Transverse colon (tissue), 4 donors: ENCODE data around the gene RCSD1. TPM values are rescaled to one million over a fixed set of nuclear protein-coding genes. Genes with fewer than 3 reads are reported as not detected.
A peak's percentile ranks its signal among the peaks of the same experiment; 100 is the strongest.

Experiments used
- DNase-seq: peaks from one replicate; pipeline ENCODE4 v3.0.0-alpha.2; 2019
- H3K27ac ChIP-seq, 4 donors: fragments of 200-600 bp; sonication (generic); 2 replicates each; pipeline ENCODE4 v1.5.1; 2016 to 2018; ENCODE audit warnings: inconsistent platforms in 4 of 4
- H3K27me3 ChIP-seq: fragments of 200-600 bp; sonication (generic); 2 replicates; pipeline ENCODE4 v1.5.1; 2017; ENCODE audit warnings: inconsistent platforms
- H3K36me3 ChIP-seq, 4 donors: fragments of 200-600 bp; sonication (generic); 2 replicates each; pipeline ENCODE4 v1.5.1; 2017 to 2019; ENCODE audit warnings: inconsistent platforms in 4 of 4
- H3K4me1 ChIP-seq, 4 donors: fragments of 200-600 bp; sonication (generic); 2 replicates each; pipeline ENCODE4 v1.5.1; 2017 to 2020; ENCODE audit warnings: inconsistent platforms in 4 of 4
- H3K4me3 ChIP-seq, 4 donors: fragments of 200-600 bp; sonication (generic); 1 replicate in 1 of 4; 2 replicates in 3 of 4; pipeline versions ENCODE4 v1.5.1 to v1.6.1; 2017 to 2019; ENCODE audit warnings: inconsistent platforms in 4 of 4
- H3K9me3 ChIP-seq, 2 donors: fragments of 200-600 bp; sonication (generic); 2 replicates each; pipeline ENCODE4 v1.5.1; 2017 to 2019; ENCODE audit warnings: inconsistent platforms in 2 of 2
- EP300 ChIP-seq: sonication (generic); formaldehyde crosslinking; IDR thresholded peaks from one replicate; pipeline ENCODE4 v1.6.1; 2017; ENCODE audit warnings: antibody characterized with exemption, low read depth
- POLR2A ChIP-seq: fragments of 450-650 bp; IDR thresholded peaks from one replicate; pipeline ENCODE4 v1.6.1; 2016; ENCODE audit warnings: antibody characterized with exemption, mild to moderate bottlenecking, moderate library complexity
- POLR2AphosphoS5 ChIP-seq, 3 donors: sonication (generic); formaldehyde crosslinking; IDR thresholded peaks; one replicate each; pipeline ENCODE4 v1.6.1; 2016; ENCODE audit warnings: antibody characterized with exemption in 3 of 3
- WGBS, 2 donors: methylation state at CpG; one replicate each; pipeline ENCODE4 v1.1.5; 2018; ENCODE audit warnings: low coverage in 1 of 2; 5-methylcytosine and 5-hydroxymethylcytosine counted together
- in situ Hi-C, 4 donors: fragments of 200-750 bp; cut with MboI; loops; one replicate each; pipeline versions ENCODE4 v1.15.0 to v1.15.1; 2017; ENCODE audit warnings: low sequenced_read_pairs in 3 of 4, low pct_ligation_motif_present in 1 of 4, low pct_unique_long_range_greater_than_20kb in 1 of 4
- intact Hi-C: fragments of 100-400 bp; cut with DNase I; formaldehyde crosslinking; loops from one replicate; pipeline ENCODE4 v1.15.1; 2023; ENCODE audit warnings: low total_unique reads
- total RNA-seq, 4 donors: library from RNA; depleted of rRNA; stranded (reverse); fragments of >200 nt; gene quantifications; one replicate each; pipeline ENCODE4 v1.1.0, GENCODE V29; 2016
- TF ChIP-seq, protein P1 (sequence below), 5 experiments: fragments of 200-600 bp in 3 of 5; fragments of 450-650 bp in 2 of 5; sonication (generic) in 3 of 5; IDR thresholded peaks; 1 replicate in 2 of 5; 2 replicates in 3 of 5; pipeline ENCODE4 v1.5.1; 2016 to 2017; ENCODE audit warnings: antibody characterized with exemption in 5 of 5, inconsistent platforms in 3 of 5, mild to moderate bottlenecking in 2 of 5, moderate library complexity in 1 of 5

The RCSD1 gene
- total RNA-seq, 4 donors from 2014 or later, result 6.0 to 29.2 (median 15.9) TPM

DNA sequence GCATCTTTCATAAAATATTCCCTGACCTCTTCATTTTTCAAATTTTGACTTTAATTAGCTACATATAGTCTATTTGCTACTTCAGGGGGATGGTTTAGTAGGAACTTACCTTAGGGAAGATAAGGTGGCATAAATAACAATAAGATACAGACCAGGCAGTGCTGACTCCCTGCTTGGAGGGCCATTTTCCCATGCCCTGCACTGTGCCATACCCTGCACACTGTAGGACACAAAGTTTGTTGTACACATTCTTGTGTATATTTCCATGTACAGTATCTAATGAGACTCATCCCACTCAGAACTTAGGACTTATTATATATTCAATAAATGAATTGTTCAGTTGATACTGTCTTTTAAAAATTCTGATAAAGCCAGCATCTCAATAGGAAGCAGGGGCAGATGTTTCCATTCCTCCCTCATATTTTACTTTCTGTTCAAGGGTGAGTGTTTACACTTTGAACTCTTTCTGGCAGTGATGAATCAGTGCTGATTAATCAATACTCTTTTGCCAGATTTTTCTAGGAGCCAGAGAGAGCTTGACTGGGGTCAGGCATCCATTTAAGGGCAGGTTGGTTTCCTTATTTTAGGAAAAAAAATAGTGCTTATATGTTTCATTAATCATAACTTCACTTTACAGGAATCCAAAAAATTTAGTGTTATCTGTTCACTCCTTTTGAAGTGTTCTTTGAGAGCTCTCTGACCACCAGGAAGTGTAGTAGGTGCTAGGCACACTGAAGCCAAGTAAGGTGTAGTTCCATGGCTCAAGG lies 122.4 kb downstream of the RCSD1 start:
- Histone ChIP-seq H3K9me3 (no peaks in the 10 kb centered on the region), H3K27me3 (no peaks in the 10 kb centered on the region), H3K4me3 (no peak overlapping the region), H3K27ac (peak overlapping the region; percentile 70 to 85 (median 78)), H3K4me1 (peaks cover 27 to 88% (median 52%) of the 10 kb centered on the region in 4 donors), H3K36me3 (no peaks in the 10 kb centered on the region)
- no peak for DNase-seq
- in situ Hi-C loops (no loop called here), intact Hi-C loops (no loop called here)
- TF ChIP-seq POLR2AphosphoS5 (IDR thresholded peaks at IDR 0.05) (no peak), EP300 (no peak), POLR2A (no peak)
- TF ChIP-seq, protein P1, sequence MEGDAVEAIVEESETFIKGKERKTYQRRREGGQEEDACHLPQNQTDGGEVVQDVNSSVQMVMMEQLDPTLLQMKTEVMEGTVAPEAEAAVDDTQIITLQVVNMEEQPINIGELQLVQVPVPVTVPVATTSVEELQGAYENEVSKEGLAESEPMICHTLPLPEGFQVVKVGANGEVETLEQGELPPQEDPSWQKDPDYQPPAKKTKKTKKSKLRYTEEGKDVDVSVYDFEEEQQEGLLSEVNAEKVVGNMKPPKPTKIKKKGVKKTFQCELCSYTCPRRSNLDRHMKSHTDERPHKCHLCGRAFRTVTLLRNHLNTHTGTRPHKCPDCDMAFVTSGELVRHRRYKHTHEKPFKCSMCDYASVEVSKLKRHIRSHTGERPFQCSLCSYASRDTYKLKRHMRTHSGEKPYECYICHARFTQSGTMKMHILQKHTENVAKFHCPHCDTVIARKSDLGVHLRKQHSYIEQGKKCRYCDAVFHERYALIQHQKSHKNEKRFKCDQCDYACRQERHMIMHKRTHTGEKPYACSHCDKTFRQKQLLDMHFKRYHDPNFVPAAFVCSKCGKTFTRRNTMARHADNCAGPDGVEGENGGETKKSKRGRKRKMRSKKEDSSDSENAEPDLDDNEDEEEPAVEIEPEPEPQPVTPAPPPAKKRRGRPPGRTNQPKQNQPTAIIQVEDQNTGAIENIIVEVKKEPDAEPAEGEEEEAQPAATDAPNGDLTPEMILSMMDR (IDR thresholded peaks at IDR 0.05), result no peak

DNA sequence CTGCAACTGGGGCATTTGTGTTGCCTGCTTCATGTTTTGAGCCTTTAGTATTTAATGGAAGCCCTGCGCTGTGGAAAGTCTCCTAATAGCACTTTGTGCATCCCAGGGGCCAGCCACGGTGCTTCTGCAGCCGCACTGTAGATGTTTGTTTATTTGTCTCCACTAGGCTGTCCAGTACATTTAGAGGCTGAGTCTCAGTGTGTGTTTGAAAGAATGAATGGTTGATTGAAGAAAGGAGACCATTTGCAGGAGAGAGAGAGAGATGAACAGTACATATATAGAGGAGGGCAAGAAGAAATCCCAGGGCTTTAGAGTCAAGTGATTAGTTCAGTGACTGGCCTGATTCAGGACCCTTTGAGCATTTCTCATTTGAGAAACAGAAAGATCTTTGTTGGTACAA lies 125.6 kb downstream of the RCSD1 start:
- Histone ChIP-seq H3K36me3 (no peaks in the 10 kb centered on the region), H3K27me3 (no peaks in the 10 kb centered on the region), H3K4me3 (no peak overlapping the region), H3K4me1 (peaks cover 28 to 82% (median 43%) of the 10 kb centered on the region in 4 donors), H3K27ac (peak overlapping the region; percentile 9 to 82 (median 56)), H3K9me3 (no peaks in the 10 kb centered on the region)
- in situ Hi-C loops, result no loop called here
- WGBS, 2 donors, result 64 to 80% methylated on average over 3 of the region's 3 CpGs
- TF ChIP-seq EP300 (no peak), POLR2AphosphoS5 (IDR thresholded peaks at IDR 0.05) (no peak), POLR2A (no peak)
- TF ChIP-seq, protein P1 (IDR thresholded peaks at IDR 0.05), result no peak
- intact Hi-C loops, result no loop called here
- DNase-seq, result no peak

Other genes starting within 250 kb of the RCSD1 start
- gene CD247, start 111.7 kb upstream of the RCSD1 start, total RNA-seq, result 1 to 10 TPM in 3 of 4 donors, not detected in 1; 1.5 to 6.4 (median 3.4) TPM
- 100 to 1,000 TPM in 2 of 4 donors, 10 to 100 TPM in 2; 55.4 to 115 (median 97.5) TPM for gene CREG1, start 76.5 kb upstream of the RCSD1 start, total RNA-seq
- gene MPZL1, start 91.8 kb downstream of the RCSD1 start, total RNA-seq, result 10 to 100 TPM; 32.9 to 79.5 (median 58.2) TPM